GM18508 (cell line): ENCODE data around the gene GCSAM.

Experiments used
- ATAC-seq: cut with Tn5 transposase; IDR thresholded peaks from one replicate; pipeline ENCODE4 v1.9.1; 2021; ENCODE audit warnings: moderate number of reproducible peaks; ENCODE audit not compliant: insufficient read depth, unreplicated experiment

The GCSAM gene

GRCh38 chr3:112130638-112130993 lies 2.4 kb downstream of the GCSAM start:
- ATAC-seq = no peak

DNA sequence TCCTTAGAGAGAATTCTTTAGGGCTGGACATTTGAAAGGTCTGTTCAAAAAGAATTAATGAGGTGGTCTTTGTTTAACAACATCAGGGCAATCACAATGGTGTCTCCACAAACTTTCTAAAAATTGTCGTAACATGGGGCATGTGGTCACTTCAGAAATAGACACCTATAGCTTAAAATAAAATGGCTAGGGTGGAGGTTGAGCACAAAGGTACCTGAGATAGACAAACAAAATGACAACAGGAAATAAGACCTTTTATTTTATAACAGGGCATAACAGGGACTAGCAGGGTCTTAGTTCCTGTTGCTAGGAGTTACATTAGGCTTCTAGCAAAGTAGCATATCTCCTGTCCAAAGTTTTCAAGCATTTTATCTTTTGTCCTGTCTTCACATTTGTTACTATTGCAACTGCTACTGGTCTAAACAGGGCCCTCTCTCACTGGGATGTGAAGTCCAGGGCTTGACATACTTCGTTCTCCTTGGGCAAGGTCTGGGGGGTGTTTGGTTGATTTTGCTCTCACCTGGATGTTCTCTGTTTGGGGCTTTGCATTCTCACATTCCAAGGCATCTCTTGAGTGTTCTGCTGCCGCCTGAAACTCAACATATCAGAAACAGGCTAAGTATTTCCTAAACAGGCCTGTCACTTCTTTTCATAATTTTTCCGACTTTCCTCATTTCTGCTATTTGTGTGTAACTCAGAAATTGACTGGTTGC lies 3.0 kb downstream of the GCSAM start:
- no peak for ATAC-seq

DNA sequence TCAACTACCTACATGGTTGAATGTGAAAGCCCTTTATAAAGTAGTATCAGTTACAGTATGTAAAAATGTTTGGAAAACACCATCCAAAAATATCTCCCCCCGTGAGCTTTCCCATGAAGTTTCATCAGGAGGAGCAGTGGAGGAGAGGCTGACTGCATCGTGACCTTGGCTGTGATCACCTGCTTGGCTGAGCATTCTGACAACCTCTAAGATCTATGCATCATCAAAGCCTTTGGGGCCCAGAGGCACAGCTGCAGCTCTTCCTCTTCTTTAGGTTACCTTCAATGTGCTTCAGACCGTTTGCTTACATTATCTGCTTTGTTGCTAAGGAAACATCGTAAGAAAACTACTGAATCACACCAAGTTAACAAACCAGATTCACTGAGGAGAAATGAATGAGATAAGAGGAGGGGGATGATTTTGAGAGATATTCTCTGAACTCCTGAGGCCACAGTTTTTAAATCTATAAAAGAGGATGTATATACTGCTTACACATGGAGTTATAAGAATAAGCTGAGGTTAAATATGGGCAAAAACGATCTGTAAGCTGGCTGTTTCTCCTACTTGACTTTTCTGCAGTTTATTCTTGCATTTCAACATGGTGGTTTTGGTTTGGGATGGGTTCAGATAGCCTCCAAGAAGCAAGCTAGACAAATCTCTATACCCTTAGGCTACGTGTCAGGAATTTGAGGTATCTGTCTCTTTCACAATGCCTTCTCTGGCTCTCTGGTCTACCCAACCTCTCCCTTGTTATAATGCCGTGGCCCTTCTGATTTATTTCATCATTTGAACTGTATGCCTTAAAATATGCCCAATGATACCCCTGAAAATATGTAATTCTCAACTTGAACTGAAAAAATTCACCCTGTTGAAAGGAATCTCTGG lies 4.0 kb downstream of the GCSAM start:
- ATAC-seq = peak; percentile 33

DNA sequence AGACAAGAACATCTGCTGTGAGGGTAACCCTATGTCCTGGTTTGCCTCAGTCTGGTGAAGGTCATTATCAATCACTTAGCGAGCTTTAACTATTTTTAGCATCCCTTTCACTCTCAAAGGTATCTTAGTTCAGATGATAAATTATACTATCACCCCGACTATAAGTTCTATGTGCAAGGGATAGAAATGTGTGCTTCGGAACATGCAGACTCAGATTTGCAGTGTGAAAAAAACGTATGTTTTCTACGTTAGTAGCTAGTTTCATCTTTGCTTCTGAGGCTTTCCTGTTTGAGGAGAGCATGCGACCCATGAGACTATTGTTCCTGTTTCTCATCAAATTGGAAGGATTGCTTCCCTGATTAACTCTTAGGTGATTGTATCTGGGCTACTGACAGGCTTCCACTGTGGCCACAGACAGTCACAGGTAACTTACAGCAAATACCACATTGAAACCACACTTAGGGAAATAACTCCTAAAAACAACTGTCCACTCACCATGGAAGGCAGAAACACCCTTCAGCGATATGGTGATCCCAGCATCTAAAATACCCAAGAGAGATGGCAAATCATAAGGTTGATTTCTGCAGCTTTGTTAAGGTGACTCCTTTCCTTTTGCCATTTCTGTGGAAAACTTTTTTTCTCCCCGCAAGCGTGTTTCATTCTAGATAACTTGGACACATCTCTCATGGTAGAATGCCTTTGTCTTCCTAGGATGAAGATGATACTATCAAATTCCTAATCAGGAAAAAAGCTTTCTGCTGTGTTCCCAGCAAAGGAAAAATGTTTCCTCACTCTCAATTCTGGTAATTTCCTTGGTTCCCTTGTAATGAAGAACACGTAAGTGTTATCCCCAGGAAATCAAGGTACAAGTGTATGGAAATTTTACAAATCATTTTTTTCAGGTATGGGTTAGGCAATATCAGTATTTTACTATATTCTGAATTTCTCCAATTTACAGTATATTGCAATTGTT lies 5.2 kb downstream of the GCSAM start:
- no peak for ATAC-seq

GRCh38 chr3:112126511-112126911 lies 6.5 kb downstream of the GCSAM start:
- ATAC-seq = no peak

DNA sequence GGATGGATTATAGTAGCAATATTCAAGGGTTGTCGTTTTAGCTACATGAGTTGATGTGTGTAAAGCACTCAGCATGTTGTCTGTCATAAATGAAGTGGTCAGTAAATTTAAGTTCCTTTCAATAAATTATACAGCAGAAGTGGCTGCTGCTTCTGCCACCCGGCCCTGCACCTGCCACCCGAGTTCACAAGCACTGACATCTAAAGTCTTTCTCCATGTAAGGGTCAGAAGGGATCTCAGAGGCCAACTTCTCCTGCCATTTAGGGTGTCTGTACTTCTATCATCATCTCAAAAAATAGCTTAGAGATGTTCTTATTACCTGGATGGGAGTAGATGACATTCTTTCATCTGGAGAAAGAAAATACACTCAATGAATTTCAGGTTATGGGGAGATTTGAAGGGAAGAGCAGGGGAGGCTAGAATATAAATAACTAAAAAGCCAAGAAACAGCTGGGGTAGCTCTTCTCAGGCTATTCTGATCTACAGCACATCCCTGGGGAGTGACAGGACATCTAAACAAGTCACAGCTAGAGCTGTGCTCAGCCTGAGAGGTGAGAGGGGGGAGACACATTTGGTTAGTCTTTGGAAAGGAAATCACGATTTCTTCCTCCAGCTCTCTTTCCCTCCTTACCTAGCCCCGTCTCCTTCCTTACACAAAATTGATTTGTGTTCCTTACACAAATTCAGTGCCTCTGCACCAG lies 8.0 kb downstream of the GCSAM start:
- ATAC-seq = no peak

DNA sequence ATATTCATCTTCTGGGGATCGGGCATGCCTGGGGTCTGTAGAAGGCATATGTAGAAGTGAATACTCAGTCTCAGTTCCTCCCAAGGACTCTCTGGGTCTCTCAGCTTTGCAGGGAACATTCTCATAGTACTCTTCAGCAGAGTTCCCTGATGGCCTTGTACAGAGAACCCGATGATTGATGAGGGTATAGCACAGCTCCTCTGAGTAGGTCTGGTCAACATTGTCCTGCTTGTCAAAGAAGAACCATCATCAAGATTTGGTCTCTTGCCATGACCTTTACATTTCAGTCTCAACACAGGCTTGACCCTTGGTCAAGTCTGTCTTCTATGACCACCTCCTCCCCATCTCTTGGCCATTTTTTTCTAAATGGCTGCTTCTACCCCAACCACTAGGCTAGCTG lies 9.5 kb downstream of the GCSAM start:
- no peak for ATAC-seq

- ATAC-seq = no peak
Measured at GRCh38 chr3:112122870-112123269, 10.2 kb downstream of the GCSAM start.

DNA sequence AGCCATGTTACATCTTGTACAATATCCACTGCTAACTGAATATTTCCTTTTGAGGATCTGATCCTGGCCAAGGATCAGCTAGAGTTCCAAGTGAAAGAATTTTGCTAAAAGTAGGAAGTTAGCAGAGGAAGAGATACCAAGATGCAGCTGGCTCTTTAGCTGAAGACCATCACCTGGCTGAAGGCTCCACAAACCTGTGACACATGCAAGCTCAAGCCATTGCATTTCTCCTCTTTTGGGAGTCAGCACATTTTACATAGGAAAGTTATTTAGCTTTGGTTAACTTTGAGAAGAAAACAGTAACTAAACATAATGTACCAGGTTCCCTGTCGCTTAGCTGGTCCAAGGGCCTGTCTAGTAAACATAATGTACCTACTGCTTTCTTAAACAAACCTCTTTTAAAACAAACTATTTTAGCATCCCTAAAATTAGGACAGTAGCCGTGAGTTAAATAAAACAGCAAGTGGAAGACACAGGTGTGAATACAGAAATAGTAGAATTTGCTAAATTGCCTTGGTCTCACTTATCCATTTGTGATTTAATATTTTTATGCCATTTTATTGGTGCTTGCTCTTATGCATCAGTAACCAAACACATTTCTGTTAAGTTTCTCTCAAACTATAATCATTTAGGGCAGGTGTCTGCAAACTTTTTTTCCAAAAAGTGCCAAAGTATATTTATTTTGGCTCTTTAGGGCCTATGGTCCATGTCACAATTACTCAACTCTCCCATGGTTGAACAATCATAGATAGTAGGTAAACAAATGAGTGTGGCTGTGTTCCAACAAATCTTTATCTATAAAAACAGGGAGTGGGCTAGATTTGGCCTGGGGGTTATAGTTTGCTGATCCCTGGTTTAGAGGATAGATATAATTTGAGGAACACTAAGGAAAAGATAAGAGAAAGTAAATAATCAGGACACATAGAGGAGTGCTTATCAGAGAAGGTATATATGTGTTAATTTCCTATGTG lies 11.2 kb downstream of the GCSAM start:
- ATAC-seq = no peak

- ATAC-seq = no peak
Measured at GRCh38 chr3:112119962-112120836, 12.8 kb downstream of the GCSAM start.

DNA sequence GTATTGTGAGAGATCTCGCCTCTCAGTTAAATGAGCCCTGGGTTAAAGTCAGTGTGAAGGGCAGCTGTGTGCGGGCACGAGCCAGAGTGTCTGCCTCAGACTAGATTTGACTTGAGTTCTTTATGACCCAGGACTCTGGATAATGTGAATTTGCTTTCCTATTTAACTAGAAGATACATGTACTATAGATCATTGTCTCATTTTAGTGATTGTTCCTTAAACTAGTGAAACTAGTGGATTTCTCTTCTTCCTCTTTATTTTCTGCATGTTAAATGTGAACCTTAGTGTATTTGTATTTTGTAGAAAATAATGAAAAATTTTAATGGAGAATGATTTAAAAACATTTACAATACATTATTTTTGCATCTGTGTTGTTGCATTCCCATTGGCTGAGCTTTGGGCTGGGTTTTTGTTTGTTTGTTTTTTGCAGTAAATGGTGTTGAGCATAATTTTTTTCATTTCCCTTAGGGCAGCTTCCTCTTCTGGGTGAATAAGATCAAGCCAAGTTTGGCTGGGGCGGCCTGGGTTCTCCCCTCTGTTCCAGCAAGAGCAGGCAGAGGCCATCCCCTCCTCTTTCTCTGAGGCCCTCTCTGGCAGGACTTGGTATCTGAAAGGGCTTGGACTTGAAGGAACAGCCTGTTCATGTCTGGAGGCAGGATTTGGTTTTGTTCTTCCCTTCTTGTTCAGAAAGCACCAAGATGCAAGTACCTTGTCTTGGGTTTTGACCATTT lies 15.0 kb downstream of the GCSAM start:
- ATAC-seq = no peak

DNA sequence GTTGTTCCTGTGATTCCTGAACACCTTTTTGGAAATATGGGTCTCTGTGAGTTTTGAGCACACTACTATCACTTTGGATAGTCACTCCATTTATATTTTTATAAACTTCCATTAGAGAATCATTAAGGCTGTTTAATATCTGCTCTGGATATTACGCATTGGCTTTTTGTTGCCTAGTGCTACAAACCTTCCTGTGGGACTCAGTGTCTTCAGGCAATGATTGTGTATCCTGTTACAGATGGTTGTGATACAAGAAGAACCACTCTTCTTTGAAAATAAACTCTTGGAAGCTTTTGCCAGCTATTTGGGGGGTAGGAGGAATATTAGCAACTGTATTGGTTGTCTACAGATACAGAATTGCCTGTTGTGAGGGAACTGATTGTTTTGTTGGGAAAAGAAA lies 15.6 kb downstream of the GCSAM start:
- no peak for ATAC-seq

- ATAC-seq = no peak
Measured at GRCh38 chr3:112116748-112117186, 16.3 kb downstream of the GCSAM start.

GRCh38 chr3:112115806-112116383 lies 17.2 kb downstream of the GCSAM start:
- no peak for ATAC-seq

DNA sequence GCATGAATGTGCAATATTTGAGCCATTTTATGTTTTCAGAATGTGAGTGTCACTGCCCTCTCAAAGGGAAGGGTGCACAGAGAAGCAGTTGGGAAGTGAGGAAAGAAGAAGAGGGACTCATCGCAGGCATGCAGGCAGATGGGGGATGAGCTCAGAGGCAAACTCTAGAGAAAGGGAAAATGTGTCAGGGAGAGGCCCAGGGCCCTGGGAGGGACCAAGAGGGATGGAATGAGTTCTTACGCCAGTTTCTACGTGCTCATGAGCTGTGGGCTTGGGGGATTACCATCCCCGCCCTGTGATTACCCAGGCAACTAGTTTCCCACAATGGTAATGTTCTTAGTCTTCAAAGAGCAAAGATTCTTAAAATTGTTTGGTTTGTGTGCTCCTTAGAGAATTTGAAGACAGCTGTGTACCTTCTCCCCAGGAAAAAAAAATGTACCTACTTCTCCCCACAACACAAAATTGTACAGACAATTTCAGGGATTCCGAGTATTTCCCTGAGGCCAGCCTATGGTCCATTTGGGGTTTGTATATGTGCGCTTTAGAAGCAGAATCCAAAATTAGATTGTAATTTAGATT lies 17.8 kb downstream of the GCSAM start:
- ATAC-seq = no peak

DNA sequence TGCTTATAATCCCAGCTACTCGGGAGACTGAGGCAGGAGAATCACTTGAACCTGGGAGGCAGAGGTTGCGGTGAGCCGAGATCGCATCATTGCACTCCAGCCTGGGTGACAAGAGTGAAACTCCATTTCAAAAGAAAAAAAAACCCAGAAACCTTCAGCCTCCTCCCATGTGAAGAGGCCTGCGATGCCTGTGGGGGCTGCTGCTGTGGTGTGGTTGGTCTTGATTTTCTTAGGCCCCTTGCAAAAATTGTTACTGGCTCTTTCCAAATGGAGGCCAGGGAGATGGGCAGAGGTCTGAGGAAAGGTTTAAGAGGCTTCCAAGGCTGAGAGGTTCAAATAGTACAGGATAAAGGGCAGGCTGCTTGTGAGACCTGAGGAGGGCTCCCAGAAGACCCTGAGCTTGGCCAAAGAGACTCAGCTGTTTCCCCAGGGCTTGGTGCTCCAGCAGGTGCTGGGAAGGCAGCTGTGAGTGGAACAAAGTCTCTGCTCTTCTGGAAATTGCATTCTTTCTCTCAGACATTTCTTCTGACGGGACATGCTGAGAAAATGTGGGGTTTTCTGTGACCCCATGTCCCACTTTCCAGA lies 18.4 kb downstream of the GCSAM start:
- no peak for ATAC-seq
